ENCODE data around the gene IL21R. TPM values are rescaled to one million over a fixed set of nuclear protein-coding genes. Genes with fewer than 3 reads are reported as not detected.

The IL21R gene
- total and polyA plus RNA-seq, 2 donors (not counting 3 experiments of a cell fraction or from before 2014, with no cell fraction given) = 0.03 TPM; not detected in 1

- H3K4me2 ChIP-seq (ENCODE audit: insufficient read depth, low read length) = no peak overlapping the region
- H3K9me3 ChIP-seq (replicated peaks; ENCODE audit: control insufficient read depth, insufficient read depth, low read length) = no peaks in the 10 kb centered on the region
- H3K79me2 ChIP-seq (ENCODE audit: control insufficient read depth, insufficient read depth, low read length) = no peaks in the 10 kb centered on the region
- DNase-seq (ENCODE audit: low read depth, low spot score) (no peak), FAIRE-seq (no peak)
- H3K9me1 ChIP-seq (replicated peaks; ENCODE audit: control insufficient read depth, extremely low read depth, insufficient read depth, low read length) = no peaks in the 10 kb centered on the region
- intact Hi-C loops (cut with micrococcal nuclease) = no loop called here
- no peaks in the 10 kb centered on the region for H3K27me3 ChIP-seq (ENCODE audit: control insufficient read depth in 2 of 2, insufficient read depth in 2 of 2, low read length in 2 of 2)
- H3K4me3 ChIP-seq (replicated peaks in 1 of 3; ENCODE audit: insufficient read depth in 1 of 3, low read depth in 1 of 3, low read length in 3 of 3) = no peak overlapping the region
- H3K9ac ChIP-seq (replicated peaks; ENCODE audit: extremely low read depth, insufficient read depth, low read length) = no peak overlapping the region
- dilution Hi-C loops (cut with MboI; ENCODE audit: extremely low pct_ligation_motif_present, low sequenced_read_pairs) = no loop called here
- H3K27ac ChIP-seq (ENCODE audit: insufficient read depth, low read depth, low read length) = no peak overlapping the region
- TF ChIP-seq POLR2A (IDR thresholded peaks at IDR 0.05; ENCODE audit: low read depth, low read length) = no peak
- TF ChIP-seq POLR2AphosphoS5 (IDR thresholded peaks at IDR 0.05; ENCODE audit: insufficient read depth, low read depth, low read length) = no peak
- TF ChIP-seq, protein P1, sequence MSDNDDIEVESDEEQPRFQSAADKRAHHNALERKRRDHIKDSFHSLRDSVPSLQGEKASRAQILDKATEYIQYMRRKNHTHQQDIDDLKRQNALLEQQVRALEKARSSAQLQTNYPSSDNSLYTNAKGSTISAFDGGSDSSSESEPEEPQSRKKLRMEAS (IDR thresholded peaks at IDR 0.05; ENCODE audit: insufficient read depth, insufficient read length) = no peak
- TF ChIP-seq MYC (IDR thresholded peaks at IDR 0.05; ENCODE audit: low read depth, low read length) = no peak
- TF ChIP-seq EZH2 (IDR thresholded peaks at IDR 0.05; ENCODE audit: borderline replicate concordance, low read depth, low read length, severe bottlenecking) = no peak
- H4K20me1 ChIP-seq (replicated peaks; ENCODE audit: control insufficient read depth, extremely low read depth, insufficient read depth, low read length) = no peaks in the 10 kb centered on the region
- ChIA-PET POLR2A (no interaction called here), CTCF (no interaction called here)
- peaks cover 28 to 69% of the 10 kb centered on the region in 2 experiments for H3K36me3 ChIP-seq (ENCODE audit: control insufficient read depth in 2 of 2, extremely low read depth in 1 of 2, insufficient read depth in 2 of 2, low read length in 2 of 2)
- H2AFZ ChIP-seq (ENCODE audit: low read depth, low read length) = no peak overlapping the region
- no TSS peak for BruUV-seq (replicated peaks)
- peaks cover 1% of the 10 kb centered on the region for H3K4me1 ChIP-seq (ENCODE audit: control insufficient read depth, extremely low read depth, insufficient read depth, low read length)
These were observed 84.4 kb downstream of the IL21R start for GRCh38 chr16:27486344-27486743.

- dilution Hi-C loops (cut with MboI; ENCODE audit: extremely low pct_ligation_motif_present, low sequenced_read_pairs) = no loop called here
- TF ChIP-seq MYC (IDR thresholded peaks at IDR 0.05; ENCODE audit: low read depth, low read length) (no peak), GATA2 (IDR thresholded peaks at IDR 0.05; ENCODE audit: insufficient read depth, insufficient read length, low read depth, low read length) (no peak), POLR2A (IDR thresholded peaks at IDR 0.05; ENCODE audit: low read depth, low read length) (no peak), CTCF (IDR thresholded peaks at IDR 0.05; ENCODE audit: extremely low read depth in 1 of 2, insufficient read depth in 1 of 2, low read depth in 1 of 2, low read length in 2 of 2) (no peak), POLR2AphosphoS5 (IDR thresholded peaks at IDR 0.05; ENCODE audit: insufficient read depth, low read depth, low read length) (no peak), EZH2 (IDR thresholded peaks at IDR 0.05; ENCODE audit: borderline replicate concordance, low read depth, low read length, severe bottlenecking) (no peak), JUN (IDR thresholded peaks at IDR 0.05; ENCODE audit: borderline replicate concordance, insufficient read depth, insufficient read length, low read depth) (no peak), FOS (IDR thresholded peaks at IDR 0.05; ENCODE audit: borderline replicate concordance, insufficient read depth, low read length) (no peak)
- TF ChIP-seq, protein P1 (IDR thresholded peaks at IDR 0.05; ENCODE audit: insufficient read depth, insufficient read length) = no peak
- CTCF ChIA-PET = interaction anchor here (1.0 kb wide), 1 partner anchor 11 kb away, joined by 3 read pairs; no protein-coding TSS in a partner anchor
- H4K20me1 ChIP-seq (replicated peaks; ENCODE audit: control insufficient read depth, extremely low read depth, insufficient read depth, low read length) = no peaks in the 10 kb centered on the region
- no TSS peak for BruUV-seq (replicated peaks)
- POLR2A ChIA-PET = no interaction called here
- H3K36me3 ChIP-seq (ENCODE audit: control insufficient read depth in 2 of 2, extremely low read depth in 1 of 2, insufficient read depth in 2 of 2, low read length in 2 of 2) = peaks cover 28 to 69% of the 10 kb centered on the region in 2 experiments
- H2AFZ ChIP-seq (ENCODE audit: low read depth, low read length) = no peak overlapping the region
- no peak overlapping the region for H3K4me2 ChIP-seq (ENCODE audit: insufficient read depth, low read length)
- no peaks in the 10 kb centered on the region for H3K9me1 ChIP-seq (replicated peaks; ENCODE audit: control insufficient read depth, extremely low read depth, insufficient read depth, low read length)
- no peak for FAIRE-seq
- H3K4me3 ChIP-seq (replicated peaks in 1 of 3; ENCODE audit: insufficient read depth in 1 of 3, low read depth in 1 of 3, low read length in 3 of 3) = no peak overlapping the region
- no peaks in the 10 kb centered on the region for H3K9me3 ChIP-seq (replicated peaks; ENCODE audit: control insufficient read depth, insufficient read depth, low read length)
- no peaks in the 10 kb centered on the region for H3K27me3 ChIP-seq (ENCODE audit: control insufficient read depth in 2 of 2, insufficient read depth in 2 of 2, low read length in 2 of 2)
- no peak for DNase-seq (ENCODE audit: low read depth, low spot score)
- H3K27ac ChIP-seq (ENCODE audit: insufficient read depth, low read depth, low read length) = no peak overlapping the region
- H3K4me1 ChIP-seq (ENCODE audit: control insufficient read depth, extremely low read depth, insufficient read depth, low read length) = peaks cover 5% of the 10 kb centered on the region
- H3K9ac ChIP-seq (replicated peaks; ENCODE audit: extremely low read depth, insufficient read depth, low read length) = no peak overlapping the region
- intact Hi-C loops (cut with micrococcal nuclease) = no loop called here
- no peaks in the 10 kb centered on the region for H3K79me2 ChIP-seq (ENCODE audit: control insufficient read depth, insufficient read depth, low read length)
These were observed 84.8 kb downstream of the IL21R start for GRCh38 chr16:27486760-27487159.
